ENCODE measurements around the gene BAIAP2L1.

GRCh38 chr7:98297626-98298286, 103.1 kb downstream of the BAIAP2L1 start:
- no peak for TF ChIP-seq EZH2 (IDR thresholded peaks at IDR 0.05)
- TF ChIP-seq, protein P1, sequence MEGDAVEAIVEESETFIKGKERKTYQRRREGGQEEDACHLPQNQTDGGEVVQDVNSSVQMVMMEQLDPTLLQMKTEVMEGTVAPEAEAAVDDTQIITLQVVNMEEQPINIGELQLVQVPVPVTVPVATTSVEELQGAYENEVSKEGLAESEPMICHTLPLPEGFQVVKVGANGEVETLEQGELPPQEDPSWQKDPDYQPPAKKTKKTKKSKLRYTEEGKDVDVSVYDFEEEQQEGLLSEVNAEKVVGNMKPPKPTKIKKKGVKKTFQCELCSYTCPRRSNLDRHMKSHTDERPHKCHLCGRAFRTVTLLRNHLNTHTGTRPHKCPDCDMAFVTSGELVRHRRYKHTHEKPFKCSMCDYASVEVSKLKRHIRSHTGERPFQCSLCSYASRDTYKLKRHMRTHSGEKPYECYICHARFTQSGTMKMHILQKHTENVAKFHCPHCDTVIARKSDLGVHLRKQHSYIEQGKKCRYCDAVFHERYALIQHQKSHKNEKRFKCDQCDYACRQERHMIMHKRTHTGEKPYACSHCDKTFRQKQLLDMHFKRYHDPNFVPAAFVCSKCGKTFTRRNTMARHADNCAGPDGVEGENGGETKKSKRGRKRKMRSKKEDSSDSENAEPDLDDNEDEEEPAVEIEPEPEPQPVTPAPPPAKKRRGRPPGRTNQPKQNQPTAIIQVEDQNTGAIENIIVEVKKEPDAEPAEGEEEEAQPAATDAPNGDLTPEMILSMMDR (IDR thresholded peaks at IDR 0.05): no peak
- TF ChIP-seq EZH2phosphoT487 (IDR thresholded peaks at IDR 0.05): no peak
